HG02763 (cell line): Measurements from ENCODE around the gene ACTG1.
"Not testable (repeated sequence)": the region's sequence is repeated elsewhere in the genome, so short reads cannot be mapped to it uniquely, and the experiment has no call there.

Source experiments
- ATAC-seq: cut with Tn5 transposase; IDR thresholded peaks from one replicate; pipeline ENCODE4 v1.9.1; 2021; ENCODE audit warnings: mild to moderate bottlenecking, moderate library complexity; ENCODE audit not compliant: unreplicated experiment

ACTG1 gene

GRCh38 chr17:81533339-81534141, 20.9 kb upstream of the ACTG1 start:
- ATAC-seq, result no peak

DNA sequence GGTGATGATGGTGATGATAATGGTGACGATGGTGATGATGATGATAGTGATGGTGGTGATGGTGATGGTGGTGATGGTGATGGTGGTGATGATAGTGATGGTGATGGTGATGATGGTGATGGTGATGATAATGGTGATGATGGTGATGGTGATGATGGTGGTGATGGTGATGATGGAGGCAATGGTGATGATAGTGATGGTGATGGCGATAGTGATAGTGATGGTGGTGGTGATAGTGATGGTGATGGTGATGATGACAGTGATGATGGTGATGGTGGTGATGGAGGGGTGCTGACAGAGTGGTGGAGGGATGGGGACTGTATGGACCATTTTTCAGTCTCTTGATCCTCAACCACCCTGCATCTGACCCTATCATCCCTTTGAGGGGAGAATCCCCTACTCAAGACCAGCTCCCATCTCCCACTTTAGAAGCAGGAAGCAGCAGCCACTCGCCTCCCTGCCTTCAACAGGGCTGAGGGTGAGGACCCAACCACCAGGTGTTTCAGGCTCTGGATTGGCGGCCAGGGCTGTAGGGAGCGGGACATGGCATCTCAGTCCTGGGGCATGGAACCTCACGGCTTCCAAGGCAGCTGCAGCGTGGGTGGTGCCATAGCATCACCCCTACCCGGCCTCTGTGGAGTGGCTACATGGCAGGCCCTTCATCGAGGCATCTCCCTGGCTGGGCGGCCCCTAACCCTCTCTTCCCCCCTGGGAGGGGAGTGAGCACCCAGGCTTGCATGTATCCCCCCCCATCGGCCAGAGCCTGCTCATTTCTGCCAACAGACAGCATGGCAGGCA, 20.1 kb upstream of the ACTG1 start:
- no peak for ATAC-seq

GRCh38 chr17:81531998-81532404, 19.4 kb upstream of the ACTG1 start:
- ATAC-seq, result not testable (repeated sequence)

DNA sequence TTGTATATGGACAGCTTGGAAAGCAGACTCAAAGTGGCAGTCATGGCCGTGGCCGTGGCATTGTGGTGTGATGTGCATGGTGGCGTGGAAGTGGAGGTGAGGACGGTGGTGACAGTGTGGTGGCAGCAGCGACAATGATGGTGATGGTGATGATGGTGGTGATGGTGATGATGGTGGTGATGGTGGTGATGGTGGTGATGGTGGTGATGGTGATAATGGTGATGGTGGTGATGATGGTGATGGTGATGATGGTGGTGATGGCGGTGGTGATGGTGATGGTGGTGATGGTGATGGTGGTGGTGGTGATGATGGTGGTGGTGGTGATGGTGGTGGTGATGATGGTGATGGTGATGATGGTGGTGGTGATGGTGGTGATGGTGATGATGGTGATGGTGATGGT, 18.4 kb upstream of the ACTG1 start:
- ATAC-seq, result not testable (repeated sequence)

DNA sequence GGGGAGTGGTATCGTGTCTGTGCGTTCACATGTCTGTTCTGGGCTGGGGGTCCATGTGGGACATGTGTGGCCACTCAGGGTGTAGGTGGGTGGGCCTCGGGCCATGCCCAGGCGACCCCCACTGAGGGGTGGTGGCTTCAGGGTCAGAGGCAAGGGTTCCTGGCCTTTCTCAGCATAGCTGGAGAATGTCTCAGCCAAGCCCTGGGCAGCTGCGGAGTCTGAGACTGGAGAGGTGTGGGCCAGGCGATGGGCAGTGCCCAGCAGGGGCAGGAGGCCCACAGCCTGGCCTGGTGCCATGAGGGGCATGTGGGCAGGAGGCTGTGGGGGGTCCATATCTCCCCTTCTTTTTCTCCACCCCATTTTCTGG, 16.8 kb upstream of the ACTG1 start:
- ATAC-seq, result no peak

GRCh38 chr17:81528651-81529436, 16.2 kb upstream of the ACTG1 start:
- ATAC-seq, result no peak

DNA sequence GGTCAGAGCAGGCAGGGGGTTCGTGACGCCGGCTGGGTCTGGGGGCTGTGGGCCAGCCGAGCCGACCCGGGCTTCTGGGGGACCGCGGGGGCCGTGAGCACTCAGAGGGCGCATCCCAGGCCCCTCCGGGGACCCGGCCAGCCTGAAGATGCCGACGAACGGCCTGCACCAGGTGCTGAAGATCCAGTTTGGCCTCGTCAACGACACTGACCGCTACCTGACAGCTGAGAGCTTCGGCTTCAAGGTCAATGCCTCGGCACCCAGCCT, 15.7 kb upstream of the ACTG1 start:
- ATAC-seq, result no peak

DNA sequence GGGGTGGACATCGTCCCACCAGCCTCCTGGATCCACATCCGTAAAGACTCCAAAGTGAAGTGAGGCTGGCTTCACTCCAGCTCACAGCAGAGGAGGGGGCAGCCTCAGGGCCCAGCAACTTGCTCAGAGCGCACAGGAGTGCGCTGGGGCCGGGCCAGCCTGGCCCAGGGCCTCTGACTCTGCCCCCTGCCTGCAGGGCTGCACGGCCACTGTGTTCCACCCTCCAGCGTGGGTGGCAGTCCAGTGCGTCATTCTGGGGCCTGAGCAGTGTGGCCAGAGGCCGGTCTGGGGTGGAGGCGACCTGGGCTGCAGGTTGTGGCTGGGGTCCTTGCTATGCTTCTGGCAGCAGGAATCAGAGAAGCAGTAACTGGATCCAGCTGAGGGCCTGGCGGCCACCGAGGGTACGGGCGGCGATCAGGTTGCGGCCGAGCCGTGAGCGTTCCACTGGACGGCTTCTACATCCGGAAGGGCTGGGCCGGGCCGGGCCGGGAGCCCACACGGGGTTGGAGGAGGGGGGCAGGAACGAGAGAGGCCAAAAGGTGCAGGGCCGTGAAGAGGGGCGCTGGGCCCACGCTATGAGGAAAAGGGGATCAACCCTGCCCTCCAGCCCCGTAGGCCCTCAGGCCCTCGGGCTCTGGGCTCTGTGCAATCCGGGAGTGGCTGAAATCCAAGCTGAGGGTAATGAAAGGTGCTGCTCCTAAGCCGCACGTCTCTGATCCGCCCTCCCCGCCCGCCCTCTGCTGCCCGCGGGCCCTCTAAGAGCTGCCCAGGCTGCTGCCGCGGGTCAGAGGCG, 15.2 kb upstream of the ACTG1 start, which contains the start of gene FSCN2:
Gene FSCN2 (plus strand): TSS at position 787 of the 793 bp plus-strand sequence. CDS start 155 bp downstream, outside the sequence.
- ATAC-seq, result no peak

GRCh38 chr17:81526662-81527571, 14.3 kb upstream of the ACTG1 start:
- no peak for ATAC-seq

GRCh38 chr17:81524865-81525159, 12.2 kb upstream of the ACTG1 start:
- ATAC-seq, result no peak

DNA sequence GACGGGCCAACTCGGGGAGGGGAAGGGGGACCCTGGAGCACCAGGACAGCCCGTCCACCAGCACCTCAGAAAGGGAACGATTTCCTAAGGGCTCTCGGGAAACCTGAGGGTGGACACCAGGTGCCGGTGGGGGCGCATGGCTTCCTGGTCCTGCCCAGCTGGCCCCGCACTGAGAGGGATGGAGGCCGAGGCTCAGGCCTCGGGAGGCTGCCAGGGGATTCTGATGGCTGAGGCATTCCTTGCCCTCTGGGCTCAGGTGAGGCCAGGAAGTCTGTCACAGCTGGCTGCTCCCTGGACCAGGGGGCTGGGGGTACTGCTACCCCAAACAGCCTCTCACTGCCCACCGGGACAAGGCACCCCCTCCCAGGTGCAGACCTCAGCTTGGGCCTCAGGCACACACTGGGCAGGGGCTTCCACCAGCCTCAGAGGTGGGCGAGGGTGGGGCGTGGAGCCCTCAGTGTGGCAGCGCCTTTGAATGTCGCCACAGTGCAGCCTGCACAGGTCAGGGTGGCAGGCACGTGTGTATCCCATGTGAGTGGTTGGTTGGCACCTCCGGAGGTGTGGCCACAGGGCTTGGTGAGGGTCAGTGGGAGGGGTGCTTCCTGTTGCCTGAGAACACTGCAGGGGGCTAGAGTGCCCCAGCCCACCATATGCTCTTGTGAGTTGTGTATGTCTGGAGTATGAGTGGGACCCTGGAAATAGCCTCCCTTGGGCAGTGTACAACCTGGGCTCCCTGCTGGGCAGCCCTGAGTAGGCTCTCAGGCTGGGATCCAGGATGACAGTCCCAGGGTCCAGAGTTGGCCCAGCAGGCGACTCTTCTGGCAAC, 11.7 kb upstream of the ACTG1 start:
- no peak for ATAC-seq

DNA sequence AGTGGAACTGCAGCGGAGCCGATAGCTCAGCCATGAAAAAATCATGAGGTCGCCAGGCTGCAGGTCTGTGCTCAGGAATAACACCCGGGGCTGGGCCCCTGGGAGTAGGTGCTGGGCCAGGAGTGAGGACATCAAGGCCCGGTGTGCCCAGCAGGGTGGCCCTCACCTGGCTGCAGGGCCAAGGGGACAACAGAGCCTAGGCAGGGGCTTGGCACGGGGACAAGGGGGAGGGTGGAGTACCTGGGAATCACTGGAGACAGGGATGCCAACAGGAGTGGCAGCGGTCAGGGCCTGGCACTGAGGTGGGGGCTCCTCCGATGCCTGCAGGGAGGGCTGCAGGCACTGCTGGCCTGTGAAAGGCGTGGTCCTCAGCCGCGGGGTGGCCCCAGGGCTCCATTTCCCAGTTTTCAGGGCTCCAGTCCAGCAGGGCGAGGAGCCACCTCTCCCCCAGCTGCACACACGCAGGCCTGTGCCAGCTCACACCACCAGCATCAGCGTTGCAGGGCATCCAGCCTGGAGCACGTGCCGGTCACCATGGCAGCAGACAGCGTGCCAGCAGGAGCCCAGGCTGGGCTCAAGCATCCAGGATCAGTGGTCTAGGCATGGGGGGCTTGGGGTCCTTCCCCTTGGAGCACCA, 10.9 kb upstream of the ACTG1 start:
- no peak for ATAC-seq

- no peak for ATAC-seq
Observed at GRCh38 chr17:81522491-81523401, 10.1 kb upstream of the ACTG1 start.

DNA sequence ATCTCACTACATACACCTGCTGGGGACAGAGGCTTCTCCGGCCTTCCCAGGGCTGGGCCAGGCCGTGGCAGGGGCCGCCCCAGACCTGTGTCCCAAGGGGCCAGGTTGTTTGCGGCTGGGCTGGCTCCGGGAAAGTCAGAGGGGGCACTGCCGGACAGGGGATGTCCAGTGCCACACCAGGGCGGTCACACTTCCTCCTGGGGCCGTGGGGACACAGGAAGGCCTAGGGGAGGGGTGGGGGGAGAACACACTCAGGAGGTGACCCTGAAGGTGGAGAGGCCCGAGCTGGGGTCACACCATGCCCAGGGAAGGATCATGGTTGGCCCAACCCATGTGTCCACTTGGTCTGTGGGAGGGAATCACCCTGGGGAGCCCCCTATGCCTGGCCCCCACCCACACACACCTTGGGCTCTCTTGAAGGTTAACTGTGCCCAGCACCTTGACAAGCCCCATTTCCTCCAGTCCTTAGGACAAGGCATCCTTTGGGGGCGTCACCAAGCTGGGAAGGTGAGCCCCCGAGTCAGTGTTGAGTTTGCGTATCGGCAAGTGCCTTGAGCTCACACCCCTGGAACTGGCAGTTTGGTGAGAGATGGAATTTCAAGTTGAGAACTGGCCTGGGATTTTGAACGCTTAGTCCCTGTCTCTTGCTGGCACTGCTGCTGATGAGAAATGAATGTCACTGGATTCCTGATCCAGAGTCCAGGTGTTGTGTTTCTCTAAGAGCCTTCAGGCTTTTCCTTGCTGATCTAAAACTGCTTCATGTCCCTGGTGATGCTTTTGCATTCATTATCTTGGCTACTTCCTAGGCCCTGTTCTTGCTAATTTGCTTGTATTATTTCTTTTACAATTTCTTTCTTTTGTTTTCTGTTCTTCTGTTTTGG, 7.7 kb upstream of the ACTG1 start:
- no peak for ATAC-seq

DNA sequence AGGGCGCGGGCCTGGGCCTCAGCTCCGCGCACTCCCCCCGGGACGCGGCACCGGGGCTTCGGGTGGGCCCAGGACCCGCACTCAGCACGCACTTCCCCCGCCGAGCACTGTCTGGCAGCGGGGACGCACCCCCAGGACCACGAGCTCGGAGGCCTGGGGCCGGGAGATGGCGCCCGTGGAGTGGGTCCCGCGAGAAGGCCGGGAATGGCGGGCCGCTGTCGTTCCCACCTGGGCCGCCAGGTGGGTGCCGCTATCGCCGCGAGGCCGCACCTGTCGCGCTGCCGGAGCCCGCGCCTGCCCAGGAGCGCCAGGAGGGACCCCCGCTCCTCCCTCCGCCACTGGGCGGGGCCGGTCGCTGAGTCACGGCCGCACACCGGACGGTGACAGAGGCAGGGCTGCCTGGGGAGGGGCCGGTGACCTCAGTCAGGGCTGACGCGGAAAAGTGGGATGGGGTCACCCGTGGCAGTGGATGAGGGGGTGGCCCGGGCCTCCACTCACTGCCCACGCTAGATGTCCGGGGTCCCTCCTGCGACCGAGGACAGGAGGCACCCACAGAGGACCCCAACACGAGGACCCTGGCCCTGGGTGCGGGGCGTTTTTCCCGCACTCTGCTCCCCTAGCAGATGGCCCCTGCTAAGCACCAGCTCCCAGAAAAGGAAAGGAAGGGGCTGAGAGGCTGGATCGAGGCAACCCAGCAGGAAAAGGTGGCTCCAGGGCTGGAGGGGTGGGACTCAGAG, 6.9 kb upstream of the ACTG1 start:
- no peak for ATAC-seq

- ATAC-seq, result no peak
Observed at GRCh38 chr17:81518785-81519283, 6.2 kb upstream of the ACTG1 start.
